Breast epithelium (tissue), 4 donors: Measurements from ENCODE around the gene SLITRK3. TPM values are rescaled to one million over a fixed set of nuclear protein-coding genes. Genes with fewer than 3 reads are reported as not detected.
"Not testable (repeated sequence)": the region's sequence is repeated elsewhere in the genome, so short reads cannot be mapped to it uniquely, and the experiment has no call there.

Experiments used
- DNase-seq, 2 donors: peaks; one replicate each; pipeline ENCODE4 v3.0.0-alpha.2; 2019; ENCODE audit warnings: low spot score in 2 of 2
- H3K27ac ChIP-seq, 2 donors: fragments of 200-600 bp; sonication (generic) in 1 of 2; one replicate each; pipeline ENCODE4 v1.5.1; 2016 to 2019; ENCODE audit warnings: mild to moderate bottlenecking in 1 of 2
- H3K27me3 ChIP-seq, 2 donors: fragments of 200-600 bp; sonication (generic) in 1 of 2; one replicate each; pipeline versions ENCODE4 v1.5.1 to v1.6.0; 2017 to 2019; ENCODE audit warnings: control low read depth in 1 of 2, mild to moderate bottlenecking in 1 of 2
- H3K36me3 ChIP-seq: fragments of 200-600 bp; one replicate; pipeline ENCODE4 v1.5.1; 2019
- H3K4me1 ChIP-seq, 2 donors: fragments of 200-600 bp; sonication (generic); one replicate each; pipeline ENCODE4 v1.5.1; 2016 to 2019; ENCODE audit warnings: control low read depth in 1 of 2
- H3K4me3 ChIP-seq, 3 donors: fragments of 200-600 bp; sonication (generic); 1 replicate in 2 of 3; 2 replicates in 1 of 3; pipeline ENCODE4 v1.5.1; 2016 to 2019; ENCODE audit warnings: mild to moderate bottlenecking in 3 of 3, moderate library complexity in 2 of 3
- H3K9me3 ChIP-seq, 2 donors: fragments of 200-600 bp; sonication (generic) in 1 of 2; one replicate each; pipeline ENCODE4 v1.5.1; 2016 to 2019; ENCODE audit warnings: control low read depth in 1 of 2
- POLR2A ChIP-seq: fragments of 450-650 bp; IDR thresholded peaks from one replicate; pipeline ENCODE4 v1.6.1; 2016; ENCODE audit warnings: antibody characterized with exemption, mild to moderate bottlenecking, moderate library complexity
- POLR2AphosphoS5 ChIP-seq, 3 donors: sonication (generic); formaldehyde crosslinking; IDR thresholded peaks; one replicate each; pipeline ENCODE4 v1.6.1; 2017; ENCODE audit warnings: antibody characterized with exemption in 3 of 3
- intact Hi-C: fragments of 100-400 bp; cut with DNase I; formaldehyde crosslinking; loops from one replicate; pipeline ENCODE4 v1.15.1; 2023; ENCODE audit warnings: low total_unique reads
- total RNA-seq, 3 donors: library from RNA; depleted of rRNA; stranded (reverse); fragments of >200 nt; gene quantifications; one replicate each; pipeline ENCODE4 v1.1.0, GENCODE V29; 2016
- TF ChIP-seq, protein P1 (sequence below), 3 donors: fragments of 450-650 bp; IDR thresholded peaks; one replicate each; pipeline ENCODE4 v1.5.1; 2016 to 2017; ENCODE audit warnings: antibody characterized with exemption in 3 of 3, mild to moderate bottlenecking in 3 of 3, moderate library complexity in 3 of 3

SLITRK3 gene
- total RNA-seq, 3 donors from 2014 or later: 0.33 to 0.59 TPM; not detected in 1

DNA sequence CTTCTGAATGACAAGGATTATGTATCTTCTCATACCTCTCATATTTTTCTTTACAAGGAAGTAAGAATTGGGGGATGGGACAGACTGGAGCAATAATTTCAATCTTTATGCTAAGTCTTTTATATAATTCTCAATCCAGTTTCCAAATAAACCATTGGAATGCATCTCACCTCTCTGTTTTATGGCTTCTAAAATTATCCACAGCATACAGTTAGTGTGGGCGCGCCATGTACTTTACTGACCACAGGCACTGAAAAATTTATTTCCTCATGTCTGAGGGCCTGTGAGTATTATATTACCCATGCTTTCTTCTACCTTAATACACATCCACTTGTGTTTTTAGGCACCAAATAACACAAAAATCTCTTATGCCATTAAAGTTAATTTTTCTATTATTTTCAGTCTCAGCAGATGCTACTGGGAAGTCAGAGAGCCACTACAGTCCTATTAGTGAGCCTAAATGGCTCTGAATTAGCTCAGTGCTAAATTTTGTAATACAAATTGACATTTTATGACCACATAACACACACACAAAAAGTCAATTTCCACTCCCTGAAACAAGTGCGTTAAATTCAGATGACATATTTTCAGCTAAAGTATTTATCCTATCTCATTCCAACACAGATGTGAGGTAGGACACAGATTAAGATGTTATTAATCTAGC, 39.3 kb downstream of the SLITRK3 start:
- Histone ChIP-seq H3K27me3 (no peaks in the 10 kb centered on the region), H3K9me3 (no peaks in the 10 kb centered on the region), H3K4me3 (no peak overlapping the region), H3K27ac (no peak overlapping the region), H3K36me3 (no peaks in the 10 kb centered on the region), H3K4me1 (no peaks in the 10 kb centered on the region)
- intact Hi-C loops: no loop called here
- no peak for DNase-seq
- TF ChIP-seq, protein P1, sequence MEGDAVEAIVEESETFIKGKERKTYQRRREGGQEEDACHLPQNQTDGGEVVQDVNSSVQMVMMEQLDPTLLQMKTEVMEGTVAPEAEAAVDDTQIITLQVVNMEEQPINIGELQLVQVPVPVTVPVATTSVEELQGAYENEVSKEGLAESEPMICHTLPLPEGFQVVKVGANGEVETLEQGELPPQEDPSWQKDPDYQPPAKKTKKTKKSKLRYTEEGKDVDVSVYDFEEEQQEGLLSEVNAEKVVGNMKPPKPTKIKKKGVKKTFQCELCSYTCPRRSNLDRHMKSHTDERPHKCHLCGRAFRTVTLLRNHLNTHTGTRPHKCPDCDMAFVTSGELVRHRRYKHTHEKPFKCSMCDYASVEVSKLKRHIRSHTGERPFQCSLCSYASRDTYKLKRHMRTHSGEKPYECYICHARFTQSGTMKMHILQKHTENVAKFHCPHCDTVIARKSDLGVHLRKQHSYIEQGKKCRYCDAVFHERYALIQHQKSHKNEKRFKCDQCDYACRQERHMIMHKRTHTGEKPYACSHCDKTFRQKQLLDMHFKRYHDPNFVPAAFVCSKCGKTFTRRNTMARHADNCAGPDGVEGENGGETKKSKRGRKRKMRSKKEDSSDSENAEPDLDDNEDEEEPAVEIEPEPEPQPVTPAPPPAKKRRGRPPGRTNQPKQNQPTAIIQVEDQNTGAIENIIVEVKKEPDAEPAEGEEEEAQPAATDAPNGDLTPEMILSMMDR (IDR thresholded peaks at IDR 0.05): no peak
- no peak for TF ChIP-seq POLR2A
- TF ChIP-seq POLR2AphosphoS5 (IDR thresholded peaks at IDR 0.05): no peak

DNA sequence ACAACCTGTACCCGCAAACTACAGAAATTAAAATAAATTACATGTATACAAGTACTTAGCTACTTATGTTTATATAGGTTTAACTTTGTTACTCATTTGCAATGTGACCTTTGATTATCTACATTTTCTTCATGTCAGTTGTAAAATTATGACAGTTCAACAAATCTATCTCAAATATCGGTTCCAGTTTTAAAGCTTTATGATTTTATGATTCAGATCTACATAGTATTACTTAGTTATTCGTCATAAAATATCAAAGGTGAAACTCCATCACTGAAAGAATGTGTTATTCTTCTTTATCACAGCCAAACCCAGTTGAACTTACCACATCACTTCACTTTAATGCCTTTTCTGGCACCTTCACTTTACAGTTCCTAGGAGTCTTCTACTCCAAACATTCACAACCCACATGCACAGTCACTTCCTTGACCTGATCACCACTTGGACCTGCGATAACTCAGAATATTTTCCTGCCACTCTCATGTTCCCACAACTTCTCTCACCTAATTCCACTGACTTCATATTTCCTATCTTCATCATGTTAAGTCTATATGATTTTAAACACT, 47.2 kb downstream of the SLITRK3 start:
- intact Hi-C loops: no loop called here
- H3K4me3 ChIP-seq: no peak overlapping the region
- H3K27ac ChIP-seq: no peak overlapping the region
- no peaks in the 10 kb centered on the region for H3K36me3 ChIP-seq
- H3K9me3 ChIP-seq: no peaks in the 10 kb centered on the region
- no peak for DNase-seq
- TF ChIP-seq POLR2AphosphoS5 (IDR thresholded peaks at IDR 0.05): no peak
- TF ChIP-seq, protein P1 (IDR thresholded peaks at IDR 0.05): no peak
- TF ChIP-seq POLR2A: no peak
- H3K27me3 ChIP-seq: no peaks in the 10 kb centered on the region
- no peaks in the 10 kb centered on the region for H3K4me1 ChIP-seq

DNA sequence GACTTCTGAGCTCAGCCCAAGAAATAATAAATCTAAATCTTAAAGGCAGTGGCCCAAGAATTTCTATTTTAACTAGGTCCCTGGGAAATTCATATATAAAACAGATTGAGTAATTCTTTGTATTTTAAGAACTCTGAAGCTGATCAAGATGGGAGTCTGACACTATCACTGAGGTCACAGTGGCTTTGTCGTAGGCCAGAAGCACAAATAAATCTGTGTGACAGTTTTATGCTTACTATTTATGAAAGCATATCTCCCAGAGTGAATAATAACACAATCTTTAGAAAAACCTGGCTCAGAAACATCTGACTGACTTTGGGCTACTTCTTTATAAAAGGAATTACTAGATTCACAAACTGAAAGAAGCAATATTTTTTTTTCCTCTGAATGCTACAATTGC, 51.9 kb downstream of the SLITRK3 start:
- TF ChIP-seq POLR2AphosphoS5 (IDR thresholded peaks at IDR 0.05): no peak
- no peak for TF ChIP-seq POLR2A
- TF ChIP-seq, protein P1 (IDR thresholded peaks at IDR 0.05): no peak
- H3K9me3 ChIP-seq: no peaks in the 10 kb centered on the region
- H3K27ac ChIP-seq: no peak overlapping the region
- no peak for DNase-seq
- H3K4me1 ChIP-seq: no peaks in the 10 kb centered on the region
- no peak overlapping the region for H3K4me3 ChIP-seq
- no peaks in the 10 kb centered on the region for H3K27me3 ChIP-seq
- H3K36me3 ChIP-seq: no peaks in the 10 kb centered on the region
- intact Hi-C loops: no loop called here

DNA sequence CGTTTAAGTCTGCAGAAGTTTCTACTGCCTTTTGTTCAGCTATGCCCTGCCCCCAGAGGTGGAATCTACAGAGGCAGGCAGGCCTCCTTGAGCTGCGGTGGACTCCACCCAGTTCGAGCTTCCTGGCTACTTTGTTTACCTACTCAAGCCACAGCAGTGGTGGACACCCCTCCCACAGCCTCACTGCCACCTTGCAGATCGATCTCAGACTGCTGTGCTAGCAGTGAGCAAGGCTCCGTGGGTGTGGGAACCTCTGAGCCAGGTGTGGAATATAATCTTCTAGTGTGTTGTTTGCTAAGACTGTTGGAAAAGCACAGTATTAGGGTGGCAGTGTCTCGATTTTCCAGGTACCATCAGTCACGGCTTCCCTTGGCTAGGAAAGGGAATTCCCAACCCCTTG, 56.3 kb downstream of the SLITRK3 start:
- H3K36me3 ChIP-seq, H3K27ac ChIP-seq, DNase-seq, H3K27me3 ChIP-seq, intact Hi-C loops, H3K4me3 ChIP-seq, H3K9me3 ChIP-seq, H3K4me1 ChIP-seq: not testable (repeated sequence)

Other genes starting within 250 kb of the SLITRK3 start
- not detected for gene SI, start 117.9 kb downstream of the SLITRK3 start, total RNA-seq